Stomach (tissue), 4 donors: ENCODE results near the gene IAH1.

Experiments used
- EP300 ChIP-seq: sonication (generic); formaldehyde crosslinking; IDR thresholded peaks from one replicate; pipeline ENCODE4 v1.6.1; 2017; ENCODE audit warnings: antibody characterized with exemption
- POLR2A ChIP-seq, 4 donors: fragments of 450-650 bp; IDR thresholded peaks; one replicate each; pipeline ENCODE4 v1.6.1; 2016; ENCODE audit warnings: antibody characterized with exemption in 4 of 4, control low read depth in 2 of 4, mild to moderate bottlenecking in 1 of 4, moderate library complexity in 1 of 4
- POLR2AphosphoS5 ChIP-seq, 3 donors: sonication (generic); formaldehyde crosslinking; IDR thresholded peaks; one replicate each; pipeline ENCODE4 v1.6.1; 2016; ENCODE audit warnings: antibody characterized with exemption in 3 of 3
- TF ChIP-seq, protein P1 (sequence below), 7 experiments: fragments of 450-650 bp in 4 of 7; fragments of 200-600 bp in 3 of 7; sonication (generic) in 3 of 7; IDR thresholded peaks; one replicate each; pipeline ENCODE4 v1.5.1; 2016 to 2019; ENCODE audit warnings: antibody characterized with exemption in 7 of 7, control low read depth in 2 of 7, mild to moderate bottlenecking in 1 of 7

DNA sequence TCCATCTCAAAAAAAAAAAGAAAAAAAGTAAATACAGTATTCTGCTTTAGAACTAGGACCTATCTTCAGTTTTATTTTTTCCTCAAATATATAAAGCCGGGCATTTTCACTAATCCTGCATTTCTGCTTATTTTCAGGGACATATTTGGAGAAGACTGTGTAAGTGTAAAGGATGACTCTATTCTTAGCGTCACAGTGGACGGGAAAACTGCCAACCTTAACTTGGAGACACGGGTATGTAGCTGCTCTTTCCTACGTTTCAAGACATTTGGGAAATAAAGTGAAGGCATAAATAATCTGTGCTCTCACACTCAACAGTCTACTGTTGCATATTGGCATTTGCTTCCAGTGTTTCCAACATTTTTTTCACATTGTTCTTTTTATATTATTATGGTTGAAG is 3.1 kb upstream of the IAH1 start:
- TF ChIP-seq POLR2AphosphoS5 (IDR thresholded peaks at IDR 0.05) (no peak), EP300 (no peak), POLR2A (IDR thresholded peaks at IDR 0.05) (no peak)
- TF ChIP-seq, protein P1, sequence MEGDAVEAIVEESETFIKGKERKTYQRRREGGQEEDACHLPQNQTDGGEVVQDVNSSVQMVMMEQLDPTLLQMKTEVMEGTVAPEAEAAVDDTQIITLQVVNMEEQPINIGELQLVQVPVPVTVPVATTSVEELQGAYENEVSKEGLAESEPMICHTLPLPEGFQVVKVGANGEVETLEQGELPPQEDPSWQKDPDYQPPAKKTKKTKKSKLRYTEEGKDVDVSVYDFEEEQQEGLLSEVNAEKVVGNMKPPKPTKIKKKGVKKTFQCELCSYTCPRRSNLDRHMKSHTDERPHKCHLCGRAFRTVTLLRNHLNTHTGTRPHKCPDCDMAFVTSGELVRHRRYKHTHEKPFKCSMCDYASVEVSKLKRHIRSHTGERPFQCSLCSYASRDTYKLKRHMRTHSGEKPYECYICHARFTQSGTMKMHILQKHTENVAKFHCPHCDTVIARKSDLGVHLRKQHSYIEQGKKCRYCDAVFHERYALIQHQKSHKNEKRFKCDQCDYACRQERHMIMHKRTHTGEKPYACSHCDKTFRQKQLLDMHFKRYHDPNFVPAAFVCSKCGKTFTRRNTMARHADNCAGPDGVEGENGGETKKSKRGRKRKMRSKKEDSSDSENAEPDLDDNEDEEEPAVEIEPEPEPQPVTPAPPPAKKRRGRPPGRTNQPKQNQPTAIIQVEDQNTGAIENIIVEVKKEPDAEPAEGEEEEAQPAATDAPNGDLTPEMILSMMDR (IDR thresholded peaks at IDR 0.05), result no peak
